ENCODE measurements around the gene TMEM222.

Gene TMEM222

DNA sequence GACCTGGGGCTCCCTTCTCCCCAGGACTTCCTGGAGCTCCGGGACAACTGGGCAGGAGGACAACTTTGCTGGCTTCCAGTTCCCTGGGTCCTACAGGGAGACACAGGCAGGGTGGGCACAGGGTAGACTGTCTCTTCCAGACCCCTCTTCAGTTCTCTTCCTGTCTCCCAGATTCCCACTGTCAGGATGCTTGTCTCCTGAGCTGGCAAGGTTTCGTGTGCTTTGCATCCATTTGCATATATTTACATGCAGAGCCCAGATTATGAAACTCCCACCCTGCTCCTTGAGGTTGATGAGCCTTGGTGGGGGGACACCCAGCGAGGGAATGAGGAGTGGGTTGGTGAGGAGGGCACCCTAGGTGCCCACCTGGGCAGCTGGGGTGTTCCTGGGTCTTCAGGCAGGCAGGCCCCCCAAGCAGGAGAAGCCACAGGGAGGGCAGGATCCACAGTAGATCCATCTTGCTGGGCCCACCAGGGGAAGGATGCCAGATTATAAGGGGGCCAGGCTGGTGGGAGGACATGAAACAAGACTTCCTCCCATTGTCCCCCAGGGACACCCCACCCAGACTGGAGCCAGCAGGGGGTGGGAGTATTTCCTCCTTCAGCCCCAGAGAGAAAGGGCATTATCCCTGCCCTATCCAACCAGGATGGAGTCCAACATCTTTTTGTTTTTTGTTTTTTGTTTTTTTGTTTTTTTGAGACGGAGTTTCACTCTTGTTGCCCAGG is 52.6 kb downstream of the TMEM222 start, which contains the start of gene FCN3:
Gene FCN3, minus strand, starts transcription at position 463 of the 725 bp plus-strand sequence. Its CDS starts 6 bp downstream, at position 457.
- in situ Hi-C loops (cut with MboI; ENCODE audit: low sequenced_read_pairs), result no loop called here

DNA sequence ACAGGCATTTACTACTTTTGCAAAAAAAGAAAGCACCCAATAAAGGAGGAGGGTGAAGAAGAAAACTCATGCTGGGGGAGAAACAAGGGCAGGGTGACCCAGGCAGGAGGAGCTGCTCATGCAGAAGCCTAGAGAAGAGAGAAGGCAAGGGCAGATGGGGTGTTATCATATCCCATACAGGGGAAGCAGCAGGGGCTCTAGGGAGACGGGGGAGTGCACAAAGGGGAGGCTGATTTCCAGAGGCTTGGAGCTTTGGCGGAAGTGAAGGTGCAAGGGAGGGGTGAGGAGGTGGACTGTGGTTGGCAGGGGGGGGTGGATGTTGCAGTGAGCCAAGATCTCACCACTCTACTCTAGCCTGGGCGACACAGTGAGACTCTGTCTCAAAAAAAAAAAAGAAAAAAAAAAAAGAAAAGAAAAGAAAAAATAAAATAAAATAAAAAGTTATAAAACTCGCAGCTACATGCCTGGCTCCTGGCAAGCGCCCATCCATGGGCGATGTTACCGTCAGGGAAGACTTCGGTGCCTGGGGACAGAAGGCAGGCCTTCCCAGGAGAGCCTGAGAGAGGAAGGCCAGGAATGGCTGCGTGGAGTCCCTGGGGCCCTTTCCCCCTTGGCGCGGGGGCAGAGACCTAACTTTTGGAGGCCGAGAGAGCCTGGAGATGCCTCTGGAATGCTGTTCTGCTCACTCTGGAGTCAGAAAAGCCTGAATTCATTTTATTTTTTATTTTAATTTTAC is 56.0 kb downstream of the TMEM222 start:
- in situ Hi-C loops (cut with MboI; ENCODE audit: low sequenced_read_pairs), result no loop called here

DNA sequence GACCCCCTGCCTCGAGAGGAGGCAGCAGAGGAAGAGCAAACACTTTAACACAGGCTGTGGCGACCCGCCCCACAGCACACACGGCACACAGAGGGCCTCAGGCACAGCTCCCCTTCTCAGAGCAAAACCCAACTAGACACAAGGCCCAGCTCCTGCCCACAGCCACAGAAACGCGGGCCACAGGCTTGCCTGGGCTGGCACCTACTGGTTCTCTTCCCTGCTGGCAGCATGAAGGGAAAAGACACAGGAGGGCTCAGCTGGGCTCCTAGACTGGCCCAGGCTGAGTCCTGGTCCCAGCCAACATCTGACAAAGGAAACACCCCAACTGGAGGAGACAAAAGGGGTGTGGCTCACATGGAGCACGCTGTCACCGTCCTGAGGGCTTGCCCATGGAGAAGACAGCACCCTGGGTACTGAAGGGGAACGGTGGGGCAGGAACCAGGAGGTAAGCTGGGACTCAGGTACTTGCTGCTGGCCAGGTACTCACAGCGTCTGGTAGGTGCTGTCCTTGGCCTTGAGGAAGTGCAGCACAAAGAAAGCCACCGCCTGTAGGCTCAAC is 57.7 kb downstream of the TMEM222 start:
- in situ Hi-C loops (cut with MboI; ENCODE audit: low sequenced_read_pairs), result no loop called here

DNA sequence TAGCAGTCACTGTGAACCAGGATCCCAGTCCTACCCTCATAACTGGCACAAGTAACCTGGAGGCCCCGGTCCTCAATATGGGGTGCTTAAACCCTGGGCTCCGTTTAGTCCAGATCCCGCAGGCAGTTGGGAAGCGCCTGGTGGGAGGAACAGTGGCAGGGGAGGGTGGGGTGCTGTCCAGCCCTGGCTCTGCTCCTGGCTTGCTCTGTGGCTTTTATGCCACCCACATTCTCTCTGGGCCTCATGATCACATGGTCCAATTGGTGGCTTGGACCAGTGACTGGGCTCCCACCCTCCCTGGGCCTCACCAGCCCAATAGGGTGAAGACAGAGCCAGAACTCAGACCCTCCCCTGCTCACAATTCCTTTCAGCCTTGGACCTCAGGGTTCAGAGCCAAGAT is 58.3 kb downstream of the TMEM222 start:
- in situ Hi-C loops (cut with MboI; ENCODE audit: low sequenced_read_pairs), result no loop called here

DNA sequence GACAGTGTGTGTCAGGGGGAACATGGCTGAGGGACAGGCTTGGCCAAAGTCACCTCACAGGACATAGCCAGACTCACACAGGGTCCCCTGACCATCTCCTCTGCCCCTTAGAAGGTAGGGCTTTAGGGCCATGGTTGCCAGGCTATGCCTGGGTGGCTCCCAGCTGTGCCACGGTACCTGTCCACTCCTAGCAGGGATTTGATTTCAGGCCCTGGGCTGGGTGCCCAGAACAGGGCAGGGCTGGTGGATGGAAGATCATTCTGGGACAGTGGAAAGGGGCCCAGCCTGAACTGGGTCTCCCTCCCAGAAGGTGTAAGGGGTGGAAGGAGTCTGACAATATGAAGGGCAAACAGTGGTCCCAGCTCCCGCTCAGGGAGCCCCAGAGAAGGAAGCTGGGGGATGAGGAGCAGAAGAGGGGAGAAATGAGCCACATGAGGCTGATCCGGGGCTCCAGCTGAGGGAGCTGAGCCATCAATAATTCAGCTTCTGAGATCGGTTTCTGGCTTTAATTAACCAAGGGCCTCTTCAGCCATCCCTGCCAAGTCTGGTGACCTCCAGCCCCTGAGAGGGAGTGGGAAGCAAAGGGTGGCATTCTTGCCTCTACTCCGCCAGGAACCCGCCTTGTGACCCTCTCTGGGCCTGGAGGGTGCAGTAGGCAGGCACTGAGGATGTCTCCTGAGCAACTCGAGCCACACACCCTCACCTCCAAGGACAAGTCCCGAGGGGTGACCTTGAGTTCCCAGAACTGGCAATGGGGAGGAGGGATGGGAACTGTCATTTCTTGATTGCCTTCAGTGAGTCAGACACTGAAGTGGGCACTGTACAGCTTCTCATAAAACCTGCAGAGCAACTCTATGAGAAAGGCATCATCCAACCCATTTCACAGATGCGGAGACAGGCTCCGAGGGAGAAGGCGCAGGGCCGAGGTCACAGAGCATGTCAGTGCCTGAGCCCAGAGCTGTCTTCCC is 59.1 kb downstream of the TMEM222 start:
- in situ Hi-C loops (cut with MboI; ENCODE audit: low sequenced_read_pairs), result no loop called here

DNA sequence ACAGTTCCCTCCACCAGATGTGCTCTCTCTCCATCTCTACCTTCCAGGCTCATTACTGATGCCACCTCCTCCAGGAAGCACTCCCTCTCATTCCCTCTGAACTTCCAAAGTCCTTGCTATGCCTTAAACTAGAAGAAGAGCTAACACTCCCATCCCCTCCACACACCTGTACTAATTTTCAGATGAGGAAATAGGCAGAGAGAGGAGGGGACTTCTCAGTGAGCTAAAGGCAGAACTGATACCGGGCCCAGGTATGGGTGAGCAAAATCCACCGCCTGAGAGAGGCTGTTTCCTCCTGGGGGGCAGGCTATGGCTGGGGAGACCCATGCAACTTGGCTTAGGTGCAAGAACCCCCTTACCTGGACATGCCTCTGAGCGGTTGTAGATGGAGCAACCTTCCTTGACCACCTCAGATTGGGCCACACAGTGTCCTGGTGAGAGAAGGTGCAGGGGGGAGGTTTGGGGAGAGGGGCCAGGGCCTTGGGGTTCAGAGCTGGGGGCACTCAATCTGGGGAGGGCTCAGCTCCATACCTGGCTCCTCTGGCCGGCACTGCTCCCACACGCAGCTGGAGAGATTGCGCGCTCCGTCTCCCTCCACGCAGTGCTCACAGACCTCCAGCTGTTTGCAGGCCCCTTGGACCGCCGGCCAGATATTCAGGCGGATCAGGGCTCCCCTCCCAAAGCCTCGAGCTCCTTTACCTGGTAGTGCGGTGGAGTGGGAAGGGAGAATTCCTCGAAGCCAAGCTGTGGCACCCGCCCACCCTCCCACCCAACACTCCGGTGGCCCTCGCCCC is 60.2 kb downstream of the TMEM222 start:
- in situ Hi-C loops (cut with MboI; ENCODE audit: low sequenced_read_pairs), result no loop called here

DNA sequence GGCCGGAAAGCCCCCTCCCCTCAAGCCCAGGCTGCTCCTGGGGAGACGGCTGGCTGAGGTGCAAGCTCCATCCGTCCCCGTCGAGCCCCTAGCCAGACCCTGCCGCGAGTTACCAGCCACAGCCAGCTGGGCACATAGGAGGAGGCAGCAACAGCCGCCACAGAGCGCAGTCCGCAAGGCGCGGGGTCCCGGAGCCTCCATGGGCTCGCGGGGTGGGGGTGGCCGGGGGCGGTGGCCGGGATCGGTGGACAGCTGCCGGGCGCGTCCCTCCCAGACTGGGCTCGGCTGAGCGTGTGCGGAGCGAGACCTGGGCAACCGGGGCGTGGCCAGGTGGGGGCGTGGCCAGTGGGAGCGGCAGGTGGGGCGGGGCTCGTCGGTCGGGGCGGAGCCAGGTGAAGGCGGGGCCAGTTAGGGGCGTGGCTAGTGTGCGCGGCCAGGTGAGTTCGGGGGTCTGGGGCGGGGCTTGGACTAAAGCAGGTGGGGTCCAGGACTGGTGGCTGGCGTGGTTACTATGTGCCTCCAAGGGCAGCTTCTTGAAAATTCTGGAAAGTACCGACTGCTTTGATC is 61.2 kb downstream of the TMEM222 start, which contains the start of gene CD164L2:
Gene CD164L2, minus strand, starts transcription at position 295 of the 567 bp plus-strand sequence. Its CDS starts 94 bp downstream, at position 201.
- in situ Hi-C loops (cut with MboI; ENCODE audit: low sequenced_read_pairs), result no loop called here

DNA sequence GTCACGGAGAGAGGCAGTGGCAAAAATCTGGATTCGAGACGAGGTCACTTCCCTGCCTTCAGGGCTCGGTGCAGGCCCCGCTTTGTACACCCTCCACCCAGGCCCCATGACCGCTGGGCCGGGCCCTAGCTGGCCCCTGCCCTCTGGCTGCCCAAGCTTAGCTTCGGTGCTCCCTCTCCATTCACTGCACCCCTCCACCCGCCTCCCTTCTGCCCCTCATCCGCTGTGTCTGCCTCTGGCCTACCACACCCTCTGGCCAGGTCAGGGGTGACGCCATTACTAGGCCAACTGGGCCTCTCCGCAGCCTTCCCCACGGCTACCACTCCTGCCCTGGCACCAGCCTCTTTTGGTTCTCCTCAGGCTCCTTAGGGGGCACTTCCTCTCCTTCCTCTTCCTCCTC is 61.7 kb downstream of the TMEM222 start:
- in situ Hi-C loops (cut with MboI; ENCODE audit: low sequenced_read_pairs), result no loop called here

DNA sequence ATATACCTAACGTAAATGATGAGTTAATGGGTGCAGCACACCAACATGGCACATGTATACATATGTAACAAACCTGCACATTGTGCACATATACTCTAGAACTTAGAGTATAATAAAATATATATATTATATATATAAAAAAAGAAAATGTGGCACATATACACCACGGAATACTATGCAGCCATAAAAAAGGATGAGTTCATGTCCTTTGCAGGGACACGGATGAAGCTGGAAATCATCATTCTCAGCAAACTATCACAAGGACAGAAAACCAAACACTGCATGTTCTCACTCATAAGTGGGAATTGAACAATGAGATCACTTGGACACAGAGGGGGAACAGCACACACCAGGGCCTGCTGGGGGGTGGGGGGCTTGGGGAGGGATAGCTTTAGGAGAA is 62.8 kb downstream of the TMEM222 start:
- in situ Hi-C loops (cut with MboI; ENCODE audit: low sequenced_read_pairs), result loop anchor here (5.0 kb wide), 1 partner anchor 82 kb away; no protein-coding TSS in a partner anchor
